A549 (cell line): ENCODE data around the gene PDK2. TPM values are rescaled to one million over a fixed set of nuclear protein-coding genes. Genes with fewer than 3 reads are reported as not detected.

Source experiments
- ATAC-seq, 2 experiments: fragments of 200-7000 bp in 1 of 2; fragments of >200 bp in 1 of 2; cut with Nextera tagmentation in 1 of 2; cut with Tn5 transposase in 1 of 2; 3 replicates each; pipeline versions ENCODE4 v1.8.0 to v1.9.1; 2018 to 2020; ENCODE audit warnings: mild to moderate bottlenecking in 1 of 2, moderate library complexity in 1 of 2
- CTCF ChIA-PET: fragments of 300-600 bp; sonication (Branson Sonifier 250); formaldehyde crosslinking; extraction: SDS; loops from one replicate; lab custom pipeline; 2021; ENCODE audit warnings: antibody characterized with exemption, inconsistent platforms; lab: Yijun Ruan, JAX
- POLR2A ChIA-PET: fragments of 350-600 bp; formaldehyde crosslinking; extraction: SDS; loops from one replicate; lab custom pipeline; 2021; ENCODE audit warnings: antibody characterized with exemption, inconsistent platforms; lab: Yijun Ruan, JAX
- DNase-seq, 2 experiments: peaks; one replicate each; pipeline versions ENCODE4 v3.0.0 to v3.0.0-alpha.2; 2011 to 2016; ENCODE audit warnings: low read depth in 1 of 2, low spot score in 1 of 2
- FAIRE-seq: peaks from 2 replicates; lab custom pipeline; 2011; peaks lifted over from hg19 to GRCh38; lab: Jason Lieb, UNC
- H3K27ac ChIP-seq, 2 experiments: fragments of >200 bp; sonication (Bioruptor Twin); formaldehyde crosslinking; 3 replicates each; pipeline ENCODE4 v1.5.1; 2016 to 2017
- H3K4me1 ChIP-seq: fragments of >200 bp; sonication (Bioruptor Twin); formaldehyde crosslinking; 3 replicates; pipeline ENCODE4 v1.6.1; 2016
- H3K4me2 ChIP-seq: fragments of >200 bp; sonication (Bioruptor Twin); formaldehyde crosslinking; 3 replicates; pipeline ENCODE4 v1.6.1; 2016
- H3K4me3 ChIP-seq: fragments of >200 bp; sonication (Bioruptor Twin); formaldehyde crosslinking; 3 replicates; pipeline ENCODE4 v1.5.1; 2016
- H3K9me3 ChIP-seq: fragments of >200 bp; sonication (Bioruptor Twin); formaldehyde crosslinking; 3 replicates; pipeline ENCODE4 v1.6.1; 2016
- BCL3 ChIP-seq: fragments of >200 bp; sonication (Bioruptor Twin); formaldehyde crosslinking; IDR thresholded peaks from 3 replicates; pipeline ENCODE4 v1.6.1; 2016
- BHLHE40 ChIP-seq: IDR thresholded peaks from 2 replicates; pipeline ENCODE4 v1.6.1; 2012; ENCODE audit warnings: low read depth, low read length, inconsistent platforms
- CTCF ChIP-seq: fragments of >200 bp; sonication (Bioruptor Twin); formaldehyde crosslinking; IDR thresholded peaks from 3 replicates; pipeline ENCODE4 v1.5.1; 2016
- GATA3 ChIP-seq: IDR thresholded peaks from 2 replicates; pipeline ENCODE4 v1.6.1; 2012; ENCODE audit warnings: borderline replicate concordance
- HDAC2 ChIP-seq: fragments of 200-600 bp; sonication (generic); IDR thresholded peaks from 2 replicates; pipeline ENCODE4 v1.6.1; 2016
- HEYL ChIP-seq: fragments of 250-450 bp; sonication (Bioruptor Pico); IDR thresholded peaks from 2 replicates; pipeline ENCODE4 v1.8.0; 2021; ENCODE audit warnings: mild to moderate bottlenecking, moderate library complexity
- HMGXB4 ChIP-seq: fragments of 250-450 bp; sonication (Bioruptor Pico); IDR thresholded peaks from 2 replicates; pipeline ENCODE4 v1.5.0; 2021; ENCODE audit warnings: mild to moderate bottlenecking, moderate library complexity, borderline replicate concordance
- JUN ChIP-seq, 2 experiments: fragments of >200 bp; sonication (Bioruptor Twin); formaldehyde crosslinking; IDR thresholded peaks; 2 replicates in 1 of 2; 3 replicates in 1 of 2; pipeline ENCODE4 v1.6.1; 2016 to 2017
- JUNB ChIP-seq: fragments of >200 bp; sonication (Bioruptor Twin); formaldehyde crosslinking; IDR thresholded peaks from 2 replicates; pipeline ENCODE4 v1.6.1; 2016
- KDM1A ChIP-seq: fragments of 200-600 bp; sonication (generic); IDR thresholded peaks from 2 replicates; pipeline ENCODE4 v1.6.1; 2016; ENCODE audit warnings: low read depth, mild to moderate bottlenecking
- KDM5A ChIP-seq: fragments of 200-600 bp; sonication (generic); IDR thresholded peaks from 2 replicates; pipeline ENCODE4 v1.6.1; 2016; ENCODE audit warnings: antibody characterized with exemption, mild to moderate bottlenecking
- MAX ChIP-seq: IDR thresholded peaks from 2 replicates; pipeline ENCODE4 v1.6.1; 2012
- MAZ ChIP-seq: fragments of 150-350 bp; IDR thresholded peaks from 2 replicates; pipeline ENCODE4 v1.6.1; 2014; ENCODE audit warnings: antibody characterized with exemption, low read depth, low read length, borderline replicate concordance
- POLR2A ChIP-seq: IDR thresholded peaks from 2 replicates; pipeline ENCODE4 v1.6.1; 2012; ENCODE audit warnings: mild to moderate bottlenecking, low read length
- POLR2AphosphoS2 ChIP-seq: conservative IDR thresholded peaks from 2 replicates; pipeline ENCODE4 v1.6.1; 2012; ENCODE audit warnings: low read length, improper control_type of control experiment, inconsistent platforms
- RAD21 ChIP-seq, 2 experiments: fragments of >200 bp in 1 of 2; sonication (Bioruptor Twin) in 1 of 2; formaldehyde crosslinking in 1 of 2; IDR thresholded peaks in 1 of 2; conservative IDR thresholded peaks in 1 of 2; 2 replicates in 1 of 2; 3 replicates in 1 of 2; pipeline ENCODE4 v1.6.1; 2012 to 2018; ENCODE audit warnings: inconsistent platforms in 1 of 2
- REST ChIP-seq: fragments of 200-600 bp; sonication (generic); IDR thresholded peaks from 2 replicates; pipeline ENCODE4 v1.6.1; 2016; ENCODE audit warnings: antibody characterized with exemption, mild to moderate bottlenecking, moderate library complexity
- SMC3 ChIP-seq: fragments of >200 bp; sonication (Bioruptor Twin); formaldehyde crosslinking; IDR thresholded peaks from 3 replicates; pipeline ENCODE4 v1.6.1; 2018; ENCODE audit warnings: inconsistent platforms
- TFCP2L1 ChIP-seq: fragments of 250-450 bp; sonication (Bioruptor Pico); IDR thresholded peaks from 2 replicates; pipeline ENCODE4 v1.5.0; 2021; ENCODE audit warnings: mild to moderate bottlenecking
- WGBS: methylation state at CpG from one replicate; pipeline ENCODE4 v1.1.6; 2017; ENCODE audit errors: missing lambda C conversion rate; 5-methylcytosine and 5-hydroxymethylcytosine counted together
- polyA plus RNA-seq, 4 experiments: library from polyadenylated mRNA; depleted of rRNA in 3 of 4; stranded (reverse); fragments of >200 nt; fragmentation: RNase III in 1 of 4; extraction: RNeasy Plus Mini Kit Qiagen cat#74134 plus additional on column Dnase treatment in 1 of 4; gene quantifications; 2 replicates in 3 of 4; 3 replicates in 1 of 4; pipeline ENCODE4 v1.2.3, GENCODE V29; 2011 to 2017

PDK2 gene
- polyA plus RNA-seq, 2 of the 4 experiments (the other 2 are of a cell fraction): 14.1 to 28.5 TPM

GRCh38 chr17:50076591-50077235, 18.4 kb upstream of the PDK2 start:
- FAIRE-seq: no peak
- H3K27ac ChIP-seq: no peak overlapping the region
- WGBS: 86% methylated on average over 38 of the region's 39 CpGs
- no peak overlapping the region for H3K4me3 ChIP-seq
- H3K4me2 ChIP-seq: no peak overlapping the region
- H3K9me3 ChIP-seq: no peaks in the 10 kb centered on the region
- no peak for TF ChIP-seq KDM1A
- no peak for TF ChIP-seq POLR2A
- TF ChIP-seq JUN (IDR thresholded peaks at IDR 0.05): no peak
- no peak for TF ChIP-seq BHLHE40
- ATAC-seq: no peak
- peaks cover 12% of the 10 kb centered on the region; the same call in 2 of the 3 replicates for H3K4me1 ChIP-seq
- POLR2A ChIA-PET: interaction anchor here (1.1 kb wide), 1 partner anchor 14 kb away, joined by 3 read pairs; no protein-coding TSS in a partner anchor
- DNase-seq: no peak
- CTCF ChIA-PET: interaction anchor here (0.6 to 13.5 kb wide), 7 partner anchors 11 to 220 kb away, joined by 3 to 345 read pairs (median 113); partner anchors contain the start of genes ITGA3 and PDK2

- Histone ChIP-seq H3K27ac (peak overlapping the region in 1 of 2 experiments; percentile 71; a peak in 1 of 6 replicates), H3K4me2 (no peak overlapping the region), H3K4me3 (no peak overlapping the region), H3K4me1 (peaks cover 12% of the 10 kb centered on the region; the same call in 2 of the 3 replicates), H3K9me3 (no peaks in the 10 kb centered on the region)
- FAIRE-seq (no peak), DNase-seq (no peak), ATAC-seq (no peak)
- ChIA-PET POLR2A (interaction anchor here (0.8 to 1.5 kb wide), 3 partner anchors 9 to 50 kb away, joined by 3 read pairs; no protein-coding TSS in a partner anchor), CTCF (interaction anchor here (0.6 to 13.5 kb wide), 13 partner anchors 9 to 81 kb away, joined by 3 to 345 read pairs (median 7); partner anchors contain the start of genes ITGA3 and PDK2)
- 84% methylated on average over 4 of the region's 4 CpGs for WGBS
- TF ChIP-seq HDAC2 (0 out of 2 replicates have a peak, but pooled peaks have one; percentile 70), TFCP2L1 (CRISPR knock-in tag) (no peak), REST (no peak), POLR2AphosphoS2 (no peak), KDM1A (peak; percentile 75; the same call in 1 of the 2 replicates), JUN (IDR thresholded peaks at IDR 0.05) (0 out of 5 replicates have a peak, but pooled peaks of 1 of the 2 experiments have one; percentile 12)
Observed at GRCh38 chr17:50078430-50078829, 16.7 kb upstream of the PDK2 start.

GRCh38 chr17:50079334-50080095, 15.6 kb upstream of the PDK2 start:
- no peak for FAIRE-seq
- POLR2A ChIA-PET: interaction anchor here (0.6 to 1.3 kb wide), 4 partner anchors 11 to 69 kb away, joined by 3 to 8 read pairs (median 4); no protein-coding TSS in a partner anchor

More at GRCh38 chr17:50079334-50080095, 15.6 kb upstream of the PDK2 start:
- H3K4me2 ChIP-seq: no peak overlapping the region
- H3K4me3 ChIP-seq: no peak overlapping the region
- H3K4me1 ChIP-seq: peaks cover 12% of the 10 kb centered on the region; the same call in 2 of the 3 replicates
- H3K27ac ChIP-seq: peak overlapping the region in 1 of 2 experiments; percentile 71; a peak in 3 of 6 replicates
- ATAC-seq (peak; percentile 73 to 88), DNase-seq (peak; percentile 79 to 87)
- TF ChIP-seq HEYL (CRISPR knock-in tag): no peak
- no peak for TF ChIP-seq JUNB
- TF ChIP-seq BCL3: no peak
- 0 out of 2 replicates have a peak, but pooled peaks have one; percentile 21 for TF ChIP-seq GATA3
- 0 out of 2 replicates have a peak, but pooled peaks have one; percentile 71 for TF ChIP-seq MAZ
- TF ChIP-seq SMC3: peak; percentile 87
- TF ChIP-seq RAD21 (conservative IDR thresholded peaks at IDR 0.05 in 1 of 2, IDR thresholded peaks at IDR 0.05 in 1 of 2): peak; percentile 76 to 77
- peak; percentile 97 for TF ChIP-seq CTCF
- TF ChIP-seq MAX: peak; percentile 34; the same call in 1 of the 2 replicates
- TF ChIP-seq KDM5A: no peak
- TF ChIP-seq HMGXB4: 0 out of 2 replicates have a peak, but pooled peaks have one; percentile 36
- CTCF ChIA-PET: interaction anchor here (0.5 to 13.5 kb wide), 22 partner anchors 8 to 232 kb away, joined by 3 to 345 read pairs (median 4); partner anchors contain the start of genes ITGA3 and PDK2
- H3K9me3 ChIP-seq: no peaks in the 10 kb centered on the region
- 51% methylated on average over 12 of the region's 12 CpGs for WGBS
